Measurements from ENCODE around the gene NR1H4.

NR1H4 gene

GRCh38 chr12:100491104-100491503, 17.4 kb downstream of the NR1H4 start:
- intact Hi-C loops (cut with DNase I; ENCODE audit: low total_unique reads), result no loop called here
- no peak for DNase-seq
- no peaks in the 10 kb centered on the region for H3K36me3 ChIP-seq
- H3K4me3 ChIP-seq, result no peak overlapping the region
- no peak for TF ChIP-seq CTCF (IDR thresholded peaks at IDR 0.05)
- H3K27ac ChIP-seq, result no peak overlapping the region
- no peaks in the 10 kb centered on the region for H3K9me3 ChIP-seq
- no peaks in the 10 kb centered on the region for H3K27me3 ChIP-seq
- H3K4me1 ChIP-seq, result peaks cover 0 to 12% (median 3%) of the 10 kb centered on the region in 4 donors

GRCh38 chr12:100493396-100494012, 19.8 kb downstream of the NR1H4 start:
- intact Hi-C loops (cut with DNase I; ENCODE audit: low total_unique reads), result no loop called here
- Histone ChIP-seq H3K27ac (no peak overlapping the region), H3K9me3 (no peaks in the 10 kb centered on the region), H3K4me3 (no peak overlapping the region), H3K27me3 (no peaks in the 10 kb centered on the region), H3K36me3 (no peaks in the 10 kb centered on the region), H3K4me1 (peaks cover 0 to 12% (median 3%) of the 10 kb centered on the region in 4 donors)
- no peak for DNase-seq
- TF ChIP-seq CTCF (IDR thresholded peaks at IDR 0.05), result no peak

GRCh38 chr12:100494026-100494425, 20.4 kb downstream of the NR1H4 start:
- H3K9me3 ChIP-seq, result no peaks in the 10 kb centered on the region
- H3K36me3 ChIP-seq, result no peaks in the 10 kb centered on the region
- intact Hi-C loops (cut with DNase I; ENCODE audit: low total_unique reads), result no loop called here
- H3K4me1 ChIP-seq, result peaks cover 0 to 12% (median 3%) of the 10 kb centered on the region in 4 donors
- H3K4me3 ChIP-seq, result no peak overlapping the region
- no peak for DNase-seq
- no peak for TF ChIP-seq CTCF (IDR thresholded peaks at IDR 0.05)
- H3K27me3 ChIP-seq, result no peaks in the 10 kb centered on the region
- no peak overlapping the region for H3K27ac ChIP-seq

GRCh38 chr12:100494538-100494937, 20.9 kb downstream of the NR1H4 start:
- no peak overlapping the region for H3K4me3 ChIP-seq
- TF ChIP-seq CTCF (IDR thresholded peaks at IDR 0.05), result no peak
- no peak overlapping the region for H3K27ac ChIP-seq
- DNase-seq, result no peak
- intact Hi-C loops (cut with DNase I; ENCODE audit: low total_unique reads), result no loop called here
- peaks cover 0 to 8% (median under 1%) of the 10 kb centered on the region in 4 donors for H3K4me1 ChIP-seq
- no peaks in the 10 kb centered on the region for H3K36me3 ChIP-seq
- no peaks in the 10 kb centered on the region for H3K27me3 ChIP-seq
- H3K9me3 ChIP-seq, result no peaks in the 10 kb centered on the region

- H3K4me3 ChIP-seq, result no peak overlapping the region
- no peaks in the 10 kb centered on the region for H3K4me1 ChIP-seq
- H3K9me3 ChIP-seq, result no peaks in the 10 kb centered on the region
- no peak for TF ChIP-seq CTCF (IDR thresholded peaks at IDR 0.05)
- intact Hi-C loops (cut with DNase I; ENCODE audit: low total_unique reads), result no loop called here
- no peak for DNase-seq
- no peak overlapping the region for H3K27ac ChIP-seq
- H3K36me3 ChIP-seq, result no peaks in the 10 kb centered on the region
- H3K27me3 ChIP-seq, result no peaks in the 10 kb centered on the region
Measured at GRCh38 chr12:100497105-100497795, 23.6 kb downstream of the NR1H4 start.
